WTC11 (cell line): ENCODE results near the gene FASN. TPM values are rescaled to one million over a fixed set of nuclear protein-coding genes. Genes with fewer than 3 reads are reported as not detected.

Experiments used
- ATAC-seq: fragments of 200-7000 bp; cut with Tn5 transposase; 2 replicates; pipeline ENCODE4 v1.10.0; 2021; ENCODE audit warnings: mild to moderate bottlenecking, moderate library complexity
- CTCF ChIA-PET: fragments of 300-600 bp; sonication (Branson Sonifier 250); formaldehyde crosslinking; loops from one replicate; lab custom pipeline; 2021; ENCODE audit warnings: antibody characterized with exemption; lab: Charles Lee
- POLR2A ChIA-PET: fragments of 350-600 bp; sonication (Branson Sonifier 250); formaldehyde crosslinking; loops from one replicate; lab custom pipeline; 2021; ENCODE audit warnings: antibody characterized with exemption; lab: Charles Lee
- DNase-seq: peaks from one replicate; pipeline ENCODE4 v3.0.0; 2021; ENCODE audit warnings: low spot score
- H3K27ac Mint-ChIP-seq: 2 replicates; pipeline ENCODE4 v1.8.0; 2021; ENCODE audit warnings: mixed read lengths
- H3K27me3 Mint-ChIP-seq: 2 replicates; pipeline ENCODE4 v1.8.0; 2021; ENCODE audit warnings: low read depth, mild to moderate bottlenecking, moderate library complexity, mixed read lengths
- H3K36me3 Mint-ChIP-seq: 2 replicates; pipeline ENCODE4 v1.8.0; 2021; ENCODE audit warnings: mixed read lengths
- H3K4me1 Mint-ChIP-seq: 2 replicates; pipeline ENCODE4 v1.8.0; 2022; ENCODE audit warnings: mixed read lengths
- H3K4me3 Mint-ChIP-seq: 2 replicates; pipeline ENCODE4 v1.8.0; 2021; ENCODE audit warnings: mild to moderate bottlenecking, moderate library complexity, mixed read lengths
- H3K9me3 Mint-ChIP-seq: 2 replicates; pipeline ENCODE4 v1.8.0; 2021; ENCODE audit warnings: mixed read lengths
- AFF4 ChIP-seq: sonication (generic); formaldehyde crosslinking; IDR thresholded peaks from 2 replicates; pipeline ENCODE4 v1.8.1; 2023; ENCODE audit warnings: mild to moderate bottlenecking, missing genetic modification reagents, borderline replicate concordance
- CBFB ChIP-seq: sonication (generic); formaldehyde crosslinking; IDR thresholded peaks from 2 replicates; pipeline ENCODE4 v1.8.1; 2022; ENCODE audit warnings: mild to moderate bottlenecking, low read depth, missing genetic modification reagents
- CREM ChIP-seq: sonication (generic); formaldehyde crosslinking; IDR thresholded peaks from 2 replicates; pipeline ENCODE4 v1.8.1; 2022; ENCODE audit warnings: mild to moderate bottlenecking, missing genetic modification reagents, moderate library complexity
- ELF4 ChIP-seq: sonication (generic); formaldehyde crosslinking; IDR thresholded peaks from 2 replicates; pipeline ENCODE4 v1.8.1; 2022; ENCODE audit warnings: low read depth, mild to moderate bottlenecking, moderate library complexity, missing genetic modification reagents
- ESRRA ChIP-seq: sonication (generic); formaldehyde crosslinking; IDR thresholded peaks from 2 replicates; pipeline ENCODE4 v1.8.1; 2022; ENCODE audit warnings: mild to moderate bottlenecking, missing genetic modification reagents, borderline replicate concordance
- ETV6 ChIP-seq: sonication (generic); formaldehyde crosslinking; IDR thresholded peaks from 2 replicates; pipeline ENCODE4 v1.8.1; 2022; ENCODE audit warnings: mild to moderate bottlenecking, missing genetic modification reagents
- MXD4 ChIP-seq: fragments of 250-450 bp; sonication (Bioruptor Pico); IDR thresholded peaks from 2 replicates; pipeline ENCODE4 v1.8.0; 2021; ENCODE audit warnings: mild to moderate bottlenecking, moderate library complexity, borderline replicate concordance
- ZMAT4 ChIP-seq: fragments of 250-450 bp; sonication (Bioruptor Pico); IDR thresholded peaks from 2 replicates; pipeline ENCODE4 v1.9.0; 2021; ENCODE audit warnings: mild to moderate bottlenecking
- ZNF396 ChIP-seq: fragments of 250-450 bp; sonication (Bioruptor Pico); IDR thresholded peaks from 2 replicates; pipeline ENCODE4 v1.8.0; 2021; ENCODE audit warnings: mild to moderate bottlenecking, moderate library complexity, borderline replicate concordance
- ZNF423 ChIP-seq: fragments of 250-450 bp; sonication (Bioruptor Pico); IDR thresholded peaks from 2 replicates; pipeline ENCODE4 v2.1.2; 2022; ENCODE audit warnings: mild to moderate bottlenecking, moderate library complexity
- ZSCAN18 ChIP-seq: fragments of 250-450 bp; sonication (Bioruptor Pico); IDR thresholded peaks from 2 replicates; pipeline ENCODE4 v2.1.2; 2022; ENCODE audit warnings: mild to moderate bottlenecking, moderate library complexity
- total RNA-seq: library from RNA; stranded (reverse); gene quantifications from 3 replicates; pipeline ENCODE4 v1.2.3, GENCODE V29; 2021
- TF ChIP-seq, protein P1 (sequence below): sonication (generic); formaldehyde crosslinking; IDR thresholded peaks from 2 replicates; pipeline ENCODE4 v1.8.0; 2022; ENCODE audit warnings: mild to moderate bottlenecking, missing genetic modification reagents
- TF ChIP-seq, protein P2 (sequence below): sonication (generic); formaldehyde crosslinking; IDR thresholded peaks from 2 replicates; pipeline ENCODE4 v1.8.1; 2022; ENCODE audit warnings: mild to moderate bottlenecking, missing genetic modification reagents, moderate library complexity, borderline replicate concordance
- TF ChIP-seq, protein P3 (sequence below): fragments of 250-450 bp; sonication (Bioruptor Pico); IDR thresholded peaks from 2 replicates; pipeline ENCODE4 v1.8.0; 2021; ENCODE audit warnings: mild to moderate bottlenecking
- TF ChIP-seq, protein P4 (sequence below): sonication (generic); formaldehyde crosslinking; conservative IDR thresholded peaks from 2 replicates; pipeline ENCODE4 v1.8.1; 2022; ENCODE audit warnings: mild to moderate bottlenecking, missing genetic modification reagents
- TF ChIP-seq, protein P5 (sequence below): fragments of 250-450 bp; sonication (Bioruptor Pico); conservative IDR thresholded peaks from 2 replicates; pipeline ENCODE4 v1.9.0; 2021; ENCODE audit warnings: mild to moderate bottlenecking

FASN gene
- total RNA-seq, 1 experiment from 2014 or later = 742 TPM

DNA sequence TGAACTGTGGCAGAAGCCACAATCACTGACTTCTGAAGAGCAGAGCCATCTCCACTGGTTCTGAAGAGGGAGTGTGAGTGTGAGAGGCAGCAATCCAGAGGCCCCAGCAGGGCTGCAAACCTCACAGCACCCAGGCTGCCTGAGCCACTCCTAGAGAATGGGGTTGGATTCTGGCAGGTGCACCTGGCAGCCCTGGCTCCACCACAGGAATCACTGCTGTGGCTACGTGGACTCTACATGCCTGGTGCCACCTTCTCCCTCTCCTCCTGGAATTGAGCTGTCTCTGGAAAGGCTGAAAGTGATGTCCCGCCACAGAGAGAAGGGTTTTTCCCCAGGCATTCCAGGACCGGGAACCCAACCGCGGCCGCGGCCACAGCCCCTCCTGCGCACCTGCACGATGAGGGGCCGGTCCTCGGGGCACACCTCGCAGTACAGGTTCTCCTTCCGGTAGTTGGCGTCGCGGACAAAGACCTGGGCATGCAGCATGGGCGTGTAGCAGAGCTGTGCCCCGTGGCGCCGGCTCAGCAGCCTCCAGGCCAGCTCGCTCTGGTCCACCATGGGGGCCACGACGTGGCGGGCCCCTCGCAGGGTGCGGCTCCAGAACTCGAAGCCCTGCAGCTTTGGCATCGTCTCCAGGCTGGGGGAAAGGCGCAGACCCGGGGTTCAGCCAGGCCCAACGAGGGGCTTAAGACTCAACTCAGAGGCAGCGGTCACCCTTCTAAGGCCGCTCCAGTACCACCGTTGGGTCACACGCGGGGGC is 33.4 kb downstream of the FASN start:
- TF ChIP-seq, protein P1, sequence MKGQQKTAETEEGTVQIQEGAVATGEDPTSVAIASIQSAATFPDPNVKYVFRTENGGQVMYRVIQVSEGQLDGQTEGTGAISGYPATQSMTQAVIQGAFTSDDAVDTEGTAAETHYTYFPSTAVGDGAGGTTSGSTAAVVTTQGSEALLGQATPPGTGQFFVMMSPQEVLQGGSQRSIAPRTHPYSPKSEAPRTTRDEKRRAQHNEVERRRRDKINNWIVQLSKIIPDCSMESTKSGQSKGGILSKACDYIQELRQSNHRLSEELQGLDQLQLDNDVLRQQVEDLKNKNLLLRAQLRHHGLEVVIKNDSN (CRISPR knock-in tag) = no peak
- TF ChIP-seq ZSCAN18 (CRISPR knock-in tag) (no peak), ELF4 (no peak), ZNF423 (CRISPR knock-in tag) (no peak), MXD4 (CRISPR knock-in tag) (no peak), ETV6 (CRISPR knock-in tag) (no peak), ZMAT4 (CRISPR knock-in tag) (no peak), CBFB (CRISPR knock-in tag) (no peak), CREM (CRISPR knock-in tag) (no peak), AFF4 (CRISPR knock-in tag) (no peak), ESRRA (no peak), ZNF396 (CRISPR knock-in tag) (no peak)
- TF ChIP-seq, protein P2, sequence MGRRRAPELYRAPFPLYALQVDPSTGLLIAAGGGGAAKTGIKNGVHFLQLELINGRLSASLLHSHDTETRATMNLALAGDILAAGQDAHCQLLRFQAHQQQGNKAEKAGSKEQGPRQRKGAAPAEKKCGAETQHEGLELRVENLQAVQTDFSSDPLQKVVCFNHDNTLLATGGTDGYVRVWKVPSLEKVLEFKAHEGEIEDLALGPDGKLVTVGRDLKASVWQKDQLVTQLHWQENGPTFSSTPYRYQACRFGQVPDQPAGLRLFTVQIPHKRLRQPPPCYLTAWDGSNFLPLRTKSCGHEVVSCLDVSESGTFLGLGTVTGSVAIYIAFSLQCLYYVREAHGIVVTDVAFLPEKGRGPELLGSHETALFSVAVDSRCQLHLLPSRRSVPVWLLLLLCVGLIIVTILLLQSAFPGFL = no peak
- TF ChIP-seq, protein P3, sequence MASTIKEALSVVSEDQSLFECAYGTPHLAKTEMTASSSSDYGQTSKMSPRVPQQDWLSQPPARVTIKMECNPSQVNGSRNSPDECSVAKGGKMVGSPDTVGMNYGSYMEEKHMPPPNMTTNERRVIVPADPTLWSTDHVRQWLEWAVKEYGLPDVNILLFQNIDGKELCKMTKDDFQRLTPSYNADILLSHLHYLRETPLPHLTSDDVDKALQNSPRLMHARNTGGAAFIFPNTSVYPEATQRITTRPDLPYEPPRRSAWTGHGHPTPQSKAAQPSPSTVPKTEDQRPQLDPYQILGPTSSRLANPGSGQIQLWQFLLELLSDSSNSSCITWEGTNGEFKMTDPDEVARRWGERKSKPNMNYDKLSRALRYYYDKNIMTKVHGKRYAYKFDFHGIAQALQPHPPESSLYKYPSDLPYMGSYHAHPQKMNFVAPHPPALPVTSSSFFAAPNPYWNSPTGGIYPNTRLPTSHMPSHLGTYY (CRISPR knock-in tag) = no peak
- TF ChIP-seq, protein P4, sequence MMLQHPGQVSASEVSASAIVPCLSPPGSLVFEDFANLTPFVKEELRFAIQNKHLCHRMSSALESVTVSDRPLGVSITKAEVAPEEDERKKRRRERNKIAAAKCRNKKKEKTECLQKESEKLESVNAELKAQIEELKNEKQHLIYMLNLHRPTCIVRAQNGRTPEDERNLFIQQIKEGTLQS (CRISPR knock-in tag) = no peak
- TF ChIP-seq, protein P5, sequence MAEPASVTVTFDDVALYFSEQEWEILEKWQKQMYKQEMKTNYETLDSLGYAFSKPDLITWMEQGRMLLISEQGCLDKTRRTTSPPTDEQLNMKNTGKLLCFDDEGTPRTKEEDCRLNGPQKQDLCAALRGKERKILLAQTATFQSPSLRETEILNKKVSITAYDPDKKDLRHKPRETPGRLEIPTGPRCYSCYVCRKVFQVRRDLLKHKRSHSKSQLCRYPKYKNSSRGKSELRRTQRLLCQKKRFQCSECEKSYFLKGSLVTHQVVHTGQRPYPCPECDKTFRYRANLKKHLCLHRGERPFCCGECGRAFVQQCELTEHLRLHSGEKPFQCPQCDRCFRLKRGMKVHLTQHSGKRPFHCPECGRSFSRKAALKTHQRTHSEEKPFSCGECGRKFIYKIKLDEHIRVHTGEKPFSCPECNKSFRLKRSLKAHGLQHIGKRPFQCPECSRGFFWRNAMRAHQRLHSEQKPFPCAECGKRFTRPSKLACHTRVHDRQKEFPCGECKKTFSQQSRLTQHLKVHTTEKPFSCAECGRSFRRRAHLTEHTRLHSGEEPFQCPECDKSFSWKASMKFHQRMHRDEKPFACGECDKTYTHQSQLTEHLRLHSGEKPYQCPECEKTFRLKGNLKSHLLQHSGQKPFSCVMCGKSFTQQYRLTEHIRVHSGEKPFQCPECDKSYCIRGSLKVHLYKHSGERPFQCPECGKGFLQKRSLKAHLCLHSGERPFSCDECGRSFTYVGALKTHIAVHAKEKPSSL = no peak
- TF ChIP-seq, all 79 proteins: peak for 0
- Mint-ChIP-seq H3K36me3 (peaks cover 3% of the 10 kb centered on the region; the same call in 1 of the 2 replicates), H3K9me3 (no peaks in the 10 kb centered on the region), H3K4me3 (peak overlapping the region; percentile 67), H3K27ac (no peak overlapping the region), H3K4me1 (0 out of 2 replicates have a peak, but pooled peaks cover 2% of the 10 kb centered on the region), H3K27me3 (no peaks in the 10 kb centered on the region; the same call in 1 of the 2 replicates)
- CTCF ChIA-PET = interaction anchor here (1.4 to 3.4 kb wide), 4 partner anchors 27 to 89 kb away, joined by 5 to 19 read pairs (median 8); partner anchors contain the start of gene DCXR
- no peak for DNase-seq
- POLR2A ChIA-PET = no interaction called here
- no peak; the same call in 1 of the 2 replicates for ATAC-seq
